ENCODE measurements around the gene N4BP2.
"Not testable (repeated sequence)": the region's sequence is repeated elsewhere in the genome, so short reads cannot be mapped to it uniquely, and the experiment has no call there.

N4BP2 gene

GRCh38 chr4:40056716-40057585, at the start of gene N4BP2:
TSS of gene N4BP2 (plus strand) at chr4:40056850. CDS start at chr4:40097341, 40,491 bp downstream.
- peak; percentile 37 for DNase-seq (ENCODE audit: low read depth, low spot score)

- no peak for DNase-seq (ENCODE audit: low read depth, low spot score)
Observed at GRCh38 chr4:40016007-40016406, 40.6 kb upstream of the N4BP2 start.

GRCh38 chr4:40020221-40020620, 36.4 kb upstream of the N4BP2 start:
- no peak for DNase-seq (ENCODE audit: low read depth, low spot score)

GRCh38 chr4:40021116-40021515, 35.5 kb upstream of the N4BP2 start:
- DNase-seq (ENCODE audit: low read depth, low spot score): not testable (repeated sequence)

- DNase-seq (ENCODE audit: low read depth, low spot score): not testable (repeated sequence)
Observed at GRCh38 chr4:40024049-40024448, 32.6 kb upstream of the N4BP2 start.

GRCh38 chr4:40032785-40033184, 23.9 kb upstream of the N4BP2 start:
- no peak for DNase-seq (ENCODE audit: low read depth, low spot score)

GRCh38 chr4:40033613-40034012, 23.0 kb upstream of the N4BP2 start:
- no peak for DNase-seq (ENCODE audit: low read depth, low spot score)

GRCh38 chr4:40038977-40039376, 17.7 kb upstream of the N4BP2 start:
- no peak for DNase-seq (ENCODE audit: low read depth, low spot score)

- DNase-seq (ENCODE audit: low read depth, low spot score): no peak
Observed at GRCh38 chr4:40040908-40041307, 15.7 kb upstream of the N4BP2 start.

GRCh38 chr4:40043786-40044185, 12.9 kb upstream of the N4BP2 start:
- no peak for DNase-seq (ENCODE audit: low read depth, low spot score)

GRCh38 chr4:40046311-40046980, 10.2 kb upstream of the N4BP2 start:
- DNase-seq (ENCODE audit: low read depth, low spot score): no peak

- no peak for DNase-seq (ENCODE audit: low read depth, low spot score)
Observed at GRCh38 chr4:40053161-40053560, 3.5 kb upstream of the N4BP2 start.

- DNase-seq (ENCODE audit: low read depth, low spot score): no peak
Observed at GRCh38 chr4:40055511-40055862, 1.2 kb upstream of the N4BP2 start.

GRCh38 chr4:40055863-40056715, 561 bp upstream of the N4BP2 start:
- no peak for DNase-seq (ENCODE audit: low read depth, low spot score)

GRCh38 chr4:40057586-40058091, 989 bp downstream of the N4BP2 start:
- peak; percentile 49 for DNase-seq (ENCODE audit: low read depth, low spot score)

- no peak for DNase-seq (ENCODE audit: low read depth, low spot score)
Observed at GRCh38 chr4:40058121-40058520, 1.5 kb downstream of the N4BP2 start.

- no peak for DNase-seq (ENCODE audit: low read depth, low spot score)
Observed at GRCh38 chr4:40058854-40059253, 2.2 kb downstream of the N4BP2 start.

GRCh38 chr4:40059362-40059761, 2.7 kb downstream of the N4BP2 start:
- DNase-seq (ENCODE audit: low read depth, low spot score): no peak

GRCh38 chr4:40065010-40065409, 8.4 kb downstream of the N4BP2 start:
- no peak for DNase-seq (ENCODE audit: low read depth, low spot score)

GRCh38 chr4:40066651-40067050, 10.0 kb downstream of the N4BP2 start:
- DNase-seq (ENCODE audit: low read depth, low spot score): no peak

GRCh38 chr4:40070387-40070786, 13.7 kb downstream of the N4BP2 start:
- no peak for DNase-seq (ENCODE audit: low read depth, low spot score)

- no peak for DNase-seq (ENCODE audit: low read depth, low spot score)
Observed at GRCh38 chr4:40086421-40086820, 29.8 kb downstream of the N4BP2 start.
